ENCODE results near the gene TMEM45B. TPM values are rescaled to one million over a fixed set of nuclear protein-coding genes. Genes with fewer than 3 reads are reported as not detected.

TMEM45B gene
- total and polyA plus RNA-seq, 2 experiments from 2014 or later, result 0.11 to 0.38 TPM

GRCh38 chr11:129813231-129813791, 2.3 kb upstream of the TMEM45B start:
- H3K27me3 ChIP-seq (ENCODE audit: insufficient read depth), result peaks cover 43% of the 10 kb centered on the region
- H3K4me1 ChIP-seq (ENCODE audit: insufficient read depth), result no peaks in the 10 kb centered on the region
- no peaks in the 10 kb centered on the region for H3F3A ChIP-seq (replicated peaks; ENCODE audit: low read depth)
- no peaks in the 10 kb centered on the region for H4K20me1 ChIP-seq (replicated peaks; ENCODE audit: insufficient read depth)
- H2AFZ ChIP-seq, result no peak overlapping the region
- DNase-seq (ENCODE audit: low spot score) (no peak), ATAC-seq (no peak)
- Mint-ChIP-seq H3K4me1 (no peaks in the 10 kb centered on the region), H3K9me3 (peaks cover 12% of the 10 kb centered on the region; the same call in 2 of the 3 replicates), H3K27ac (no peak overlapping the region), H3K36me3 (ENCODE audit: low read depth) (peaks cover 3% of the 10 kb centered on the region; the same call in 2 of the 3 replicates), H3K27me3 (ENCODE audit: insufficient read depth, low read depth, poor library complexity) (peaks cover 40% of the 10 kb centered on the region), H3K4me3 (no peak overlapping the region)
- H3K79me2 ChIP-seq (replicated peaks; ENCODE audit: insufficient read depth), result no peaks in the 10 kb centered on the region
- no peaks in the 10 kb centered on the region for H3K36me3 ChIP-seq (ENCODE audit: insufficient read depth)
- no peak overlapping the region for H3K4me3 ChIP-seq
- no peak overlapping the region for H3K4me2 ChIP-seq
- TF ChIP-seq, protein P1, sequence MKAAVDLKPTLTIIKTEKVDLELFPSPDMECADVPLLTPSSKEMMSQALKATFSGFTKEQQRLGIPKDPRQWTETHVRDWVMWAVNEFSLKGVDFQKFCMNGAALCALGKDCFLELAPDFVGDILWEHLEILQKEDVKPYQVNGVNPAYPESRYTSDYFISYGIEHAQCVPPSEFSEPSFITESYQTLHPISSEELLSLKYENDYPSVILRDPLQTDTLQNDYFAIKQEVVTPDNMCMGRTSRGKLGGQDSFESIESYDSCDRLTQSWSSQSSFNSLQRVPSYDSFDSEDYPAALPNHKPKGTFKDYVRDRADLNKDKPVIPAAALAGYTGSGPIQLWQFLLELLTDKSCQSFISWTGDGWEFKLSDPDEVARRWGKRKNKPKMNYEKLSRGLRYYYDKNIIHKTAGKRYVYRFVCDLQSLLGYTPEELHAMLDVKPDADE (IDR thresholded peaks at IDR 0.05), result no peak
- no peak for TF ChIP-seq ZNF331 (CRISPR knock-in tag; IDR thresholded peaks at IDR 0.05; ENCODE audit: low read depth)
- TF ChIP-seq EZH2 (IDR thresholded peaks at IDR 0.05; ENCODE audit: low read depth, unreplicated experiment), result no peak
- no peak for TF ChIP-seq POLR2AphosphoS5 (IDR thresholded peaks at IDR 0.05; ENCODE audit: low read depth)
- TF ChIP-seq ZNF114 (CRISPR knock-in tag; IDR thresholded peaks at IDR 0.05), result no peak
- no peak for TF ChIP-seq JUNB (IDR thresholded peaks at IDR 0.05; ENCODE audit: unreplicated experiment)
- TF ChIP-seq NANOG (IDR thresholded peaks at IDR 0.05; ENCODE audit: borderline replicate concordance), result no peak
- TF ChIP-seq, protein P2, sequence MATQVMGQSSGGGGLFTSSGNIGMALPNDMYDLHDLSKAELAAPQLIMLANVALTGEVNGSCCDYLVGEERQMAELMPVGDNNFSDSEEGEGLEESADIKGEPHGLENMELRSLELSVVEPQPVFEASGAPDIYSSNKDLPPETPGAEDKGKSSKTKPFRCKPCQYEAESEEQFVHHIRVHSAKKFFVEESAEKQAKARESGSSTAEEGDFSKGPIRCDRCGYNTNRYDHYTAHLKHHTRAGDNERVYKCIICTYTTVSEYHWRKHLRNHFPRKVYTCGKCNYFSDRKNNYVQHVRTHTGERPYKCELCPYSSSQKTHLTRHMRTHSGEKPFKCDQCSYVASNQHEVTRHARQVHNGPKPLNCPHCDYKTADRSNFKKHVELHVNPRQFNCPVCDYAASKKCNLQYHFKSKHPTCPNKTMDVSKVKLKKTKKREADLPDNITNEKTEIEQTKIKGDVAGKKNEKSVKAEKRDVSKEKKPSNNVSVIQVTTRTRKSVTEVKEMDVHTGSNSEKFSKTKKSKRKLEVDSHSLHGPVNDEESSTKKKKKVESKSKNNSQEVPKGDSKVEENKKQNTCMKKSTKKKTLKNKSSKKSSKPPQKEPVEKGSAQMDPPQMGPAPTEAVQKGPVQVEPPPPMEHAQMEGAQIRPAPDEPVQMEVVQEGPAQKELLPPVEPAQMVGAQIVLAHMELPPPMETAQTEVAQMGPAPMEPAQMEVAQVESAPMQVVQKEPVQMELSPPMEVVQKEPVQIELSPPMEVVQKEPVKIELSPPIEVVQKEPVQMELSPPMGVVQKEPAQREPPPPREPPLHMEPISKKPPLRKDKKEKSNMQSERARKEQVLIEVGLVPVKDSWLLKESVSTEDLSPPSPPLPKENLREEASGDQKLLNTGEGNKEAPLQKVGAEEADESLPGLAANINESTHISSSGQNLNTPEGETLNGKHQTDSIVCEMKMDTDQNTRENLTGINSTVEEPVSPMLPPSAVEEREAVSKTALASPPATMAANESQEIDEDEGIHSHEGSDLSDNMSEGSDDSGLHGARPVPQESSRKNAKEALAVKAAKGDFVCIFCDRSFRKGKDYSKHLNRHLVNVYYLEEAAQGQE (IDR thresholded peaks at IDR 0.05; ENCODE audit: unreplicated experiment), result no peak
- no peak for TF ChIP-seq CREB1 (CRISPR knock-in tag; IDR thresholded peaks at IDR 0.05; ENCODE audit: low read depth)
- no peak for TF ChIP-seq EZH2phosphoT487 (IDR thresholded peaks at IDR 0.05; ENCODE audit: unreplicated experiment)
- TF ChIP-seq STAT1 (IDR thresholded peaks at IDR 0.05; ENCODE audit: unreplicated experiment), result no peak
- TF ChIP-seq, protein P3, sequence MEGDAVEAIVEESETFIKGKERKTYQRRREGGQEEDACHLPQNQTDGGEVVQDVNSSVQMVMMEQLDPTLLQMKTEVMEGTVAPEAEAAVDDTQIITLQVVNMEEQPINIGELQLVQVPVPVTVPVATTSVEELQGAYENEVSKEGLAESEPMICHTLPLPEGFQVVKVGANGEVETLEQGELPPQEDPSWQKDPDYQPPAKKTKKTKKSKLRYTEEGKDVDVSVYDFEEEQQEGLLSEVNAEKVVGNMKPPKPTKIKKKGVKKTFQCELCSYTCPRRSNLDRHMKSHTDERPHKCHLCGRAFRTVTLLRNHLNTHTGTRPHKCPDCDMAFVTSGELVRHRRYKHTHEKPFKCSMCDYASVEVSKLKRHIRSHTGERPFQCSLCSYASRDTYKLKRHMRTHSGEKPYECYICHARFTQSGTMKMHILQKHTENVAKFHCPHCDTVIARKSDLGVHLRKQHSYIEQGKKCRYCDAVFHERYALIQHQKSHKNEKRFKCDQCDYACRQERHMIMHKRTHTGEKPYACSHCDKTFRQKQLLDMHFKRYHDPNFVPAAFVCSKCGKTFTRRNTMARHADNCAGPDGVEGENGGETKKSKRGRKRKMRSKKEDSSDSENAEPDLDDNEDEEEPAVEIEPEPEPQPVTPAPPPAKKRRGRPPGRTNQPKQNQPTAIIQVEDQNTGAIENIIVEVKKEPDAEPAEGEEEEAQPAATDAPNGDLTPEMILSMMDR (conservative IDR thresholded peaks at IDR 0.05; ENCODE audit: low read depth in 2 of 2), result no peak
- no peak for TF ChIP-seq ZNF462 (CRISPR knock-in tag; IDR thresholded peaks at IDR 0.05)
- no peak overlapping the region for H3K27ac ChIP-seq (ENCODE audit: low read depth)
- H3K9me2 ChIP-seq (ENCODE audit: insufficient read depth), result no peaks in the 10 kb centered on the region

Data from GM23338 (cell line).